HG02763 (cell line): ENCODE results near the gene GRID1.
"Not testable (repeated sequence)": the region's sequence is repeated elsewhere in the genome, so short reads cannot be mapped to it uniquely, and the experiment has no call there.

Experiments
- ATAC-seq: cut with Tn5 transposase; IDR thresholded peaks from one replicate; pipeline ENCODE4 v1.9.1; 2021; ENCODE audit warnings: mild to moderate bottlenecking, moderate library complexity; ENCODE audit not compliant: unreplicated experiment

The GRID1 gene

DNA sequence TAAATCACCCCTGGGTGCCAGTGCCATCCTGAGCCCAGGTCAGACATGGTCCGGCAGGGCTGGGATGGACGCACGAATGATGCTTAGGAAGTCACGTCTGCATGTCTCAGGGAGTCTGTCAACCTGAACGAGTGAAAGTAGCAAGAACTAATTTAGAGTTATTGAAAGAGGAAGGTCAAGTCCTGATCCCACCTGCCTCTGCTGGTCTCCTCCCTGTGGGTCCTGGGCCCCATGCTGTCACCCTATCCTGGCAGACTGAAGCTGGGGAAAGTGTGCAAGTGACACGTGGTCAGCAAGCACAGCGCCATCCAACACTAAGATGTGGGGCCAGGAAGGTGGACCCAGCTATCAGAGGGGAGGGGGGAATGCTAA is 26.1 kb upstream of the GRID1 start:
- peak; percentile 38 for ATAC-seq

DNA sequence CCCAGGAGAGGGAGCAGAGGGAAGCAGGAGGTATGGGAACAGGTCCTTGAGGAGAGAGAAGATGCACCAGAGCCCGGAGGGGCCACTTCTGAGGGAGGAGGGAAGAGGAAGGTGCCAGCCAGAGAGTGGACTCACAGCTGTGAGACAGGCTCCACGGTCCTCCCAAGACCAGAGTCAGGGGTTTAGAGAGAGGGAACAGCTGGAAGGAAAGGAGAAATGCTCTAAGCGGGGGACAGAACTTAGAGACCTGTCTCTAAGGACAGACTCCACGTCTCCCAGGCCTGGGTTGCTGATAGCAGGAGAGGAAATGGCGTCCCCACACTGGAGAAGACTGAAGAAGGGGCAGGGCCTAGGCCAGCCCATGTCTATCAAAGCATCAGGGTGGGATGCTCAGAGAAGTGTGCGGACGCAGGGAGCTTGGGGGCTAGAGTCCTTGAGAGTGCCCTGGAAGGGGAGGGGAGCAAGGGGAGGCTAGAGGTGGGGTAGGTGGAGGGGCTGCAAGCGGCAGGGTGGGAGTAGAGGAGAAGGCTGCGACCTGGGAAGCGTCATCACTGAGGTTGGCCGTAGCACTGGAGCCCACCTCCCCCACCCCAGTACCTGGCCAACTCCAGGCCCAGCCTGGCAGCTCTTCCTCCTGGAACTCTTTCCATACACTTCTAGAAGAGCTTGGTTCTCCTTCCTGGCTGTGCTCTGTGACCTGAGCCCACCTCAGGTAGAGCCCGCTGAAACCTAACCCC is 25.6 kb upstream of the GRID1 start:
- no peak for ATAC-seq

DNA sequence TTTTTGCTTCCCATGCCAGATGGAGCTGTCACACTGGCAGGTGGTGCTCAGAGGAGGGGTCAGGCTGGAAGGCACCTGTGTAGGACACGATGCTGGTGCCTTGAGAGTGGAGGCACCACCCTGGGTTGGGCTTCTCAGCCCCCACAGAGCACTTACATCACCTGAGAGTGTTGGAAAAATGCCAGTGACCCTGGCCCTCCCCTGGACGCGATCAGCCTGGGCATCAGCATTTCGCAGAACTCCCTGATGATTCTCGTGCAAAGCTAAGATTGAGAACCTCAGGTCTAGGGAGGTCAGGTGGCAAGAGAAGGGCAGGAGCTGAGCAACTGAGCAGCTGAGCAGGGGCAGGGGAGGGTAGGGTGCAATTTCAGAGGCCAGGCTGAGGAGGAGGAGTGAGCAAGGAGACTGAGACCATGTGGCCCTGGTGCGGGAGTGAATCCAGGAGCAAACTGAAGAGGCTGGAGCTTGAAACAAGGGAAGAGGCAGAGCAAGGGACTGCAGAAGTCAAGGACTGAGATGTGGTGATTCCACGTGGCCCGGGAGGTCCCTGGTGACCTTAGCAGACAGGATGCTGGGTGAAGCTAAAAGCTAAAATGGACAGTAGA is 24.7 kb upstream of the GRID1 start:
- ATAC-seq = no peak

DNA sequence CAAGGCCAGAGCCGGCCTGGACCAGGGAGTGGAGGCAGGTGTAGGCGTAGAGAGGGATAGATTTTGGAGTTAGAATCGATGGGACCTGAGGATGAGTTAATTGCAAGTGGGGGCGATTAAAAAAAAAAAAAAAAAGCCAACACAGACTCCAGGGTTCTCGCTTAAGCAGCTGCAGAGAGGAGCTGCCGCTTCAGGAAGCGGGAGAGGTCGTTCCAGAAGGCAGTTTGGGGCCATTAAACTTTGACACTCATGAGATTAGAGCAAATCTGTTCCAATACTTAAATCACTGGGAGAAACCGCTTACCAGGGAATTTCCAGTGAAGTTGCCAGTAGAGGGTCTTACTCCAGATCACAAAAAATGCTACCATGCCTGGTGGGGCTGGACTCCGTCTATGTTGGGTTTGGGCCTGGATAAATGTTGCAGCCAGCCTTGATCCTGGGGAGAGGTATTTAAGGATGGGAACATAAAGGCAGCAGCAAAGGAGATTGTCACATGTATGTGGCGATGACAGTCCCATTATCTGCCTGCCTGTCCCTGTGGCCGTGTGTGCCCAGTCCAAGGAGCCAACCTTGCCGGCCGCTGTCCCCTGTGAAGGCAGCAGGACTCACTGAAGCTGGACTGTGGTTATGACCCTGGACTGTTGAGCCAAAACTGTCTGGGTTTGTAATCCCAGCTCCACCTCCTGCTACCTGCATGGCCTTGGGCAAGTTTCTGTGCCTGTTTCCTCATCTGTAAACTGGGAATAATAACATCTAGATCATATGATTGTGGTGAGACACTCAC is 23.9 kb upstream of the GRID1 start:
- ATAC-seq = no peak

DNA sequence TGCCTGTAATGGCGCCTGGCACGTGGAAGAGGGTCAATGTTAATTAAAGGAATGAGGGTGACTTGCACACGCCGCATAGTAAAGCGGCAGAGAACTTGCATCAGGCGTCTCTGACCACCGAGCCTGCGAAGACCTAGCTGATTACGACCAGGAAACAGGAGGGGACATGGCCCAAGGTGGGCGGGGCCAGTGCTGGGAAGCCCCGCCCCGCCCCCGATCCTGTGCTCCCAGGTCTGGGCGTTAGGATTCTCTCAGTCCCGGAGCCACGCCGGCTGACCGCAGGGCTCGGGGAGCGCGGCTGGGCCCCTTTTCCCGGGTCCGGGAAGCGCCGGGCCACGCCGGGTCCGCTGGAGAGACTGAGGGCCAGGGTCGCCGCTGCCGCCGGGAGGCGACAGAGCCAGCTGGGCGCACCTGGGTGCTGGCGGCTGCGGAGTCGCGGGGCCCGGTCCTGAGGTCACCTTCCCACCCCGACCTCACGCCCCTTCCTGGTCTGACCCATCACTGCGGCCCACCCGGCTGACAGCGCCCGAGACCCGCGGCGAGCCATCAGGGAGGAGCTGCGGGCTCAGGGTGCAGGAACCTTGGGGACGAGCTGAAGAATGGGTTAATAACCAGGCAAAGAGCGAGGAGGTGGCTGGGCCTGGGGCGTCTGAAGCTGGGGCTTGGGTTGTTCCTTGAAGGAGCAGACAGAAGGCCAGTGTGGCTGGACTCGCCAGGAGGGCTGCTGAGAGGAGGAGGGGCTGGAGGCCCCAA is 23.0 kb upstream of the GRID1 start:
- ATAC-seq = peak; percentile 71

DNA sequence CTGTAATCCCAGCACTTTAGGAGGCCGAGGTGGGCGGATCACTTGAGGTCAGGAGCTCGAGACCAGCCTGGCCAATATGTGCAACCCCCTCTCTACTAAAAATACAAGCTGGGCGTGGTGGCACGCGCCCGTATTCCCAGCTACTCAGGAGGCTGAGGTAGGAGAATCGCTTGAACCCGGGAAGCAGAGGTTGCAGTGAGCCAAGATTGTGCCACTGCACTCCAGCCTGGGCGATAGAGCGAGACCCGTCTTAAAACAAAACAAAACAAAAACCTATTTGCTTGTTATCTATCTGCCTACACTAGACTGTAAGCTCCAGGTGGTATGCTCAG is 22.5 kb upstream of the GRID1 start:
- ATAC-seq = not testable (repeated sequence)

- no peak for ATAC-seq
These were observed 21.6 kb upstream of the GRID1 start for GRCh38 chr10:86388119-86388704.

- ATAC-seq = no peak
These were observed 20.7 kb upstream of the GRID1 start for GRCh38 chr10:86387178-86387794.

DNA sequence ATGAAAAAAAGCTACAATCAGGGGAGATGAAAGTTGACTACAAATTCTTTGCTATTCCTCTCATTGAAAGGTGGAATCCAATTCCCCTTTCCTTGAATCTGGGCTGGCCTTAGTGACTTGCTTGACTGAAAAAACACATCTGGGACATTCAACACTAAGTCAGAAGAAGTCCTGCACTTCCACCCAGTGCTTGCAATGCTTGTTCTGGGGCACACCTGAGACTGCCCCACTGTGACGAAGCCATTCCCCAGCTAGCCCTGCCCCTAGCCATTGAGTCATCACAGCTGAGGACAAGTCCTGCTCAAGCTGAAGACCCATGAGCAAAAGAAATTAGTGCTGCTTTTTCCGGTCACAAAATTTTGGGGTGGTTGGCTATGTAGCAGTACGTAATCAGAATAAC is 19.2 kb upstream of the GRID1 start:
- no peak for ATAC-seq

- no peak for ATAC-seq
These were observed 11.2 kb upstream of the GRID1 start for GRCh38 chr10:86377797-86378146.

DNA sequence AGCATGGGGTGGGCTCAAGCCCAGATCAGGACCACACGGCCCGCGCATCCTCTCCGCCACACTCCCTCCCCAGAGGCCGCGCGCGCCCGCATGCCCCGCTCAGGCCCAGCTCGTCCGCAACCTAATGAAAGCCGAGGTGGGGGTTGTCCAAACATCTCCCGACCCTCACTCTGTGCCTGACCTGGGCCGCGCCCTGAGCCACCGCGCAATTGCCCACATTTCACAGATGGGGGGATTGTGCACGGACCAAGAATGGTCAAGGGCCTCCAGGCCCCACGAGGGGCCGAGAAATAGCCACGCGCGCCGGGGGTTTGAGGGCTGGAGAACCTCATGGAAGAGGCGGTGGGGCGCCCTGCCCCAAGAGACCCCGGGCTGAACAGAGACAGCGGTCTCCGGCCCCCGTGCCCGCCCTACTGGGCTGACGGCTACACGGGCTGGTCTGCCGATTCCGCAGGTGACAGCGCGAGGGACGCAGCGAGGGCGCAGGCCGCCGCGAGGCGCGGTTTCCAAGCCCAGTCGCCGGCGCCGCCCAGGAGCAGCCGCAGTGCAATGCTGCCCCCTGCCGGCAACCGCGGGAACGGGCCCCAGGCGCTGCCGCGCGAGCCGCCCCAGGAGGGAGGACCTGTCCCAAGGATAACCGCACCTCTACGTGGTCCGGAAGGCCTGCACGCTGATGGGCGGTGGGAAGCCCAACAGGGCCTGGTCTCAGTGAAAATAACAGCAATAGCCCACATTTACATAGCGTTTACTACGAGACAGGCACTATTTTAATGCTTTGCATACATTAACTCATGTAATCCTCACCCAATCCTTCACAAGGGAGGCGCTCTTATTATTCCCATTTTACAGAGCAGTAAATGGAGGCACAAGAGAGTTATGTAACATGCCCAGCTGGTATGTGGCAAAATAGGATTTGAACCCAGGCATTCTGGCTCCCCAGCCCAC is 10.5 kb upstream of the GRID1 start:
- ATAC-seq = peak; percentile 94

DNA sequence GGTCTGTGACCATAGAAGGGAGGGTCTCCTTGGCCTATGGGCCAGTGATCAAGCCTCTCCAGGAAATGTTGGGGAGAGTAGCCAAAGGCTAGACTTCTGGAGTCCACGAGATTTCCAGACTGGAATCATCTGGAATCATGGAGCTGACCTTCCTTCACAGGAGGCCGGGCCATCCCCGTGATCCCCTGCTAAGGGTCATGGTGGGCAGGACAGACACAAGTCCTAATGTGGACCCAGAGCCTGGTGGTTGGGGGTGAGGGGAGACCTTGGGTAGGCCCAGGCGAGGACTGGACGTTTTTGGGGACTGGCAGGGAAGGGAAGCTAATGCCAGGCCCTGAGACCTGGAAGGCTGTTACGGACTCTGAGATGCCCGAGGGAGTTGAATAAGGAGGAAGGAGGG is 9.8 kb upstream of the GRID1 start:
- no peak for ATAC-seq

DNA sequence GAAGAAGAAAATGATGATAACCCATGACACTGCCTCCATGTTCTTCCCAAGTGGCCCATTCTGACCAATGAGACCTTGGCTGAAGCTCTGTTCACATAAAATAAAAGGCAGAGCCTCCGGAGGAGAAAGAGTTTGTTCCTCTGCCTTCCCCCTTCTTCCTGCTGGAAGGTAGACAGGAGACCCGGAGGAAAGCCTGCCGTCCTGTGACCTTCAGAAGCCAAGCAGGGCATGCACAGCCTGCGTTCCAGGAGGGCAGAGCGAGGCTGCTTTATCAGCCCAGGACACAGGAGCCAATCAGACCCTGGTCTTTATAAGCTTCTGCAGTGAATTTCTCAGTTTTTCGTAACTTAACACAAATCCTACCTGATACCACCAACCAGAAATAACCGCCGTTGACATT is 8.6 kb upstream of the GRID1 start:
- ATAC-seq = no peak

- ATAC-seq = no peak
These were observed 8.1 kb upstream of the GRID1 start for GRCh38 chr10:86374664-86375063.

DNA sequence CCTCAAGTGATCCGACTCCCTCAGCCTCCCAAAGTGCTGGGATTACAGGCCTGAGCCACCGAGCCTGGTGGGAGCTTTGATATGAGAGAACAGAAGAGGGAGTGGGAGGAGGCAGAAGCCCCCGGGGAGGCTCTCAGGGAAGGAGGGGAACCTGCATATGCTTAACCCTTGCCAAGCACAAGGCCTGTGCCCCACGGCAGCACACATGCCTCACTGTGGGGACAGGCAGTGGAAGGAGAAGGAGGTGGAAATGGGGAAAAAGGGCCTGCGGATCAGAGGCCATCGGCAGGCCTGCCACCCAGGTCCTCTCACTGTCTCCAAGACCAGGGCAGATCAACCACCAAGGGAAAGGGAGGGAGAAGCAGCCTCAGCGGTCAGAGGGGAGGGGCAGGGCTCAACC is 7.2 kb upstream of the GRID1 start:
- ATAC-seq = no peak

DNA sequence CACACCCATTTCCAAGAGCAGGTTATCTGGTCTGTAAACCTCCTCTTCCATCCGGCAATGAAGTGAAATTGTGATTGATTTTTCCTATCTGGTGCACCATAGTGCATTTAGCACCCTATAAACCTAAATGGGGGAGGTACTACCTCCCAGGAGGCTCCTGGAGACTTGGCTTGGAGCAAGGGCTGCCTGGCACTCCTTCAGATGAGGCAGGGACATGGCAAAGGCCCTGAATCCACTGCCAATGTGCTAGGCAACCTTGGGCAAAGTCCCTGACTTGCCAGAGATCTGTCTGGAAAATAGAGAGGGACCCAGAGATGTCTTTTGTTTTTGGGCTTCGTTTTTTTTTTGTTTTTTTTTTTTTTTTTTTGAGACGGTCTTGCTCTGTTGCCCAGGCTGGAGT is 6.7 kb upstream of the GRID1 start:
- ATAC-seq = no peak

GRCh38 chr10:86372784-86373239 is 6.2 kb upstream of the GRID1 start:
- no peak for ATAC-seq

GRCh38 chr10:86372119-86372783 is 5.7 kb upstream of the GRID1 start:
- ATAC-seq = no peak

- no peak for ATAC-seq
These were observed 5.1 kb upstream of the GRID1 start for GRCh38 chr10:86371691-86372090.
